GM12891 (cell line): ENCODE data around the gene RHBDD1.

Experiments
- DNase-seq: peaks from one replicate; pipeline ENCODE4 v3.0.0; 2011; ENCODE audit warnings: low spot score; ENCODE audit not compliant: insufficient read length
- FAIRE-seq: peaks from 2 replicates; lab custom pipeline; 2011; peaks lifted over from hg19 to GRCh38; lab: Jason Lieb, UNC
- PAX5 ChIP-seq: IDR thresholded peaks from 2 replicates; pipeline ENCODE4 v1.6.1; 2011; ENCODE audit warnings: low read length, moderate library complexity, mild to moderate bottlenecking; ENCODE audit not compliant: insufficient read depth, severe bottlenecking
- POLR2A ChIP-seq: IDR thresholded peaks from 2 replicates; pipeline ENCODE4 v1.6.1; 2011; ENCODE audit warnings: low read depth, low read length, control low read depth
- POLR2AphosphoS5 ChIP-seq: IDR thresholded peaks from 2 replicates; pipeline ENCODE4 v1.6.1; 2011; ENCODE audit warnings: low read depth, low read length, control low read depth
- POU2F2 ChIP-seq: IDR thresholded peaks from 2 replicates; pipeline ENCODE4 v1.6.1; 2011; ENCODE audit warnings: low read depth, mild to moderate bottlenecking, control low read depth, low read length, moderate library complexity
- SPI1 ChIP-seq: IDR thresholded peaks from 2 replicates; pipeline ENCODE4 v1.6.1; 2011; ENCODE audit warnings: low read depth, low read length, control low read depth
- TAF1 ChIP-seq: IDR thresholded peaks from 2 replicates; pipeline ENCODE4 v1.6.1; 2011; ENCODE audit warnings: low read depth, low read length, control low read depth

RHBDD1 gene

DNA sequence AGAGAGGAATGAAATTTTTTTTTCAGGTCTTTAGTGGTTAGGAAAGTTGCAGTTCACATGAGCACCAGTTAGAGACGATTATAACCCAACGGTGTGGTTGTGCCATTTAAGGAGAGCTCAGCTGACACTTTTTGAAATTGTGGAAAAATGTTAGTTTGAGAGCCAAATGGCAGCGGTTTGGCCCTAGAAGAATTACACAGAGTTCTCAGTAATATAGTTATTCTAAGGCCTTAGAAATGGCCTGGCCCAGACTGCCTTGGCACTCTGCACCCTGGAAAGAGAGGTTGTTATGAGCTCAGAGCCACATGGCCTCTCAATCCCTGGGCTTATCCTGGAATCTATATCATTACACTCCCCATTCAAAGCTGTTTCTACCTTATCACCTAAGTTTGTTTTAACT is 117.4 kb downstream of the RHBDD1 start:
- no peak for DNase-seq
- TF ChIP-seq PAX5, result no peak
- no peak for TF ChIP-seq POU2F2
- TF ChIP-seq POLR2AphosphoS5, result no peak
- no peak for TF ChIP-seq SPI1
- TF ChIP-seq POLR2A, result no peak
- no peak for TF ChIP-seq TAF1
- FAIRE-seq, result no peak

DNA sequence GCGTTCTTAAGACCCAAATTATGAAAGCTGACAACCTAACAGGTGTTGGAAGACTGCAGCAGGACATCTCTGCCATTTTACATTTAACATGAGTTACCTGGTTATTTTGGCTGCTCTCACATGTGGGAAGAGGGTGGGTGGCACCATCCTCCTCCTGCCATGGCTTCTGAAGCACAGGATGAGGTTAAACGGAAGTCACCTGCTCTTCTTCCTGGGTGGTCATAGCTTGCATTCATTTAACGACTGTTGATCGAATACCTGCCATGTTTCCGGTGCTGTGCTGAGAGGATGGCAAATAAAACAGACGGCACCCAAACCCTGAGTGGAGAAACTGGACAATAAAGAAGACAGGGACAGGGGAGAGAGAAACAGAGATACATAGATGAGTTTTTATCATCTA is 118.0 kb downstream of the RHBDD1 start:
- TF ChIP-seq POLR2A (no peak), POU2F2 (no peak), SPI1 (no peak), PAX5 (no peak), POLR2AphosphoS5 (no peak), TAF1 (no peak)
- FAIRE-seq (no peak), DNase-seq (no peak)

DNA sequence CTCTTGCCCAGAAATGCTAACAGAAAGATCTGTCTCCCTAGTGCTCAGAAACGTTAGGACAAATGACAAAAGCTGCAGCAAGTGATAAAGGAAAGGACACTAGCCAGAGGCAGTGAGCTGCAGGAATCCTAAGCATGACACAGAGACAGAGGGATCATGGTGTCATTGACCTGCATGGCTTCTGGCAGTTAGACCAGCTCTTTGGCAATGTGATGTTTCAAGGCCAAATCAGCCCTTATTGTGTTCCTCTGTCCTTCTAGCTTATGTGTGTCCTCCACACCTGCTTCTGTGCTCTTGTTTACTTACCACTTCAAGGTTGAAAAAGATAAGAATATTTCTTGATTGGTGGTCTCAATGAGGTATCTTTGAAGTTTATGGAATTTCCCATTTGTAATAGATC is 120.8 kb downstream of the RHBDD1 start:
- TF ChIP-seq POU2F2, result no peak
- no peak for TF ChIP-seq TAF1
- no peak for TF ChIP-seq PAX5
- TF ChIP-seq POLR2A, result no peak
- TF ChIP-seq POLR2AphosphoS5, result no peak
- FAIRE-seq (no peak), DNase-seq (no peak)

DNA sequence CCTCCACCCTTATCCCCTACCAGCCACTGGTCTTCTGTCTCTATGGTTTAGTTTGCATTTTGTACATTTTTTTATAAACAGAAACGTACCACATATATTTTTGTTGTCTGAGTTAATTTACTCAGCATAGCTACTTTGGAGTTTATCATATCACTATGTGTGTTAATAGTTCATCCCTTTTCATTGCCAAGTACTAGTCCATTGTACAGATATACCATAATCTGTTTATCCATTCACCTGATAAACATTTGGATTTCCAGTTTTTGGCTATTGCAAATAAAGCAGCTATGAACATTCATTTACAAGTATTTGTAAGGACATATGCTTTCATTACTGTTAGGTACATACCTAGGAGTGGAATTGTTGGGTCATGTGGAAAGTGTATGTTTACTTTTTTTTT is 123.6 kb downstream of the RHBDD1 start:
- FAIRE-seq (peak; percentile 9), DNase-seq (no peak)
- TF ChIP-seq POU2F2, result no peak
- no peak for TF ChIP-seq SPI1
- TF ChIP-seq POLR2AphosphoS5, result no peak
- no peak for TF ChIP-seq PAX5
- no peak for TF ChIP-seq TAF1
- no peak for TF ChIP-seq POLR2A

DNA sequence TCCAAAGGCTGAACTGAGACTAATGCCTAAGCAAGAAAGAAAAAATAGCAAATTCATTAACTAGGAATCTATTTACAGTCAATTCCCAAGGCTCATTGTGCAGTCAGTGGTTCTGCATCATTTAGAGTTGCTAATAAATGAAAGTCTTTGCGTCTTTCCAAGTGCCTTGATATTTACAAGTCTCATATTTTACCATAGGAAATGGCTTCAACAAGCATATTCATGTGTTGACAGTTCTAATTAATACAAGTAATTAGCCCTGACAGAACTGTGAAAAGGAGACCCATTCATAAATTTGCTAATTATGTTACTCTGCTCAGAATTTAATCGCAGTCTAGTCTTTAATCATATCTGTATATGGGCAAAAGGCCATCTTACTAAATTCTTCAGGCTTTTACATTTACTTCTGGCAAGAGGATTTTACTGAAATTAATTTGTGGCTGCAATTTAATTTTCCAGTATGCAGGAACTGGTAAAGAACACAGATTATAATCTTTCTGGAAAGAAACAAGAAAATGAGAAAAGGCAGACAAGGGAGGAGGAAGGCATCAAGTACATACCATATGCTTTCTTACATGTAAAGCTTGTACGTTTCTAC is 126.4 kb downstream of the RHBDD1 start:
- TF ChIP-seq POLR2AphosphoS5 (no peak), TAF1 (no peak), SPI1 (no peak), POLR2A (no peak), POU2F2 (no peak), PAX5 (no peak)
- DNase-seq (no peak), FAIRE-seq (no peak)

DNA sequence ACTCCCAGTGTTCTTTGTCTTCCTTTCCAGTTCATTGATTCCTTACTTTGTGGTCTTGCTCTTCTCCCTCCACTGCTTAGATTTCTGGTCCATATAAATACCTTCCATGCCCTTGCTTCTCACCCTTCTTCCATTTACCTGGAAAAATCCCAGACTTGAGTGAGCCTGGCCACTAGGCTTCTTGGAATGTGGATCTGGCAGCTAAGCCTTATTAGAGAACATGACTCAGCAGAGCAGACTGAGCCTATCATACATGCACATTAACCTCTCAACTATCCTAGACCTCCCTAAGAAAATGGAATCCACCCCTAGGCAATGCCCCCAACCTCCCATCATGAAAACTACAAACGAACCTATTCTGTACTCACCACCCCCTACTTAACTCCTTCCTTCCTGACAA is 127.7 kb downstream of the RHBDD1 start:
- DNase-seq, result no peak
- no peak for FAIRE-seq
- no peak for TF ChIP-seq POLR2AphosphoS5
- TF ChIP-seq POLR2A, result no peak
- TF ChIP-seq POU2F2, result no peak
- no peak for TF ChIP-seq PAX5
- TF ChIP-seq SPI1, result no peak
- TF ChIP-seq TAF1, result no peak

DNA sequence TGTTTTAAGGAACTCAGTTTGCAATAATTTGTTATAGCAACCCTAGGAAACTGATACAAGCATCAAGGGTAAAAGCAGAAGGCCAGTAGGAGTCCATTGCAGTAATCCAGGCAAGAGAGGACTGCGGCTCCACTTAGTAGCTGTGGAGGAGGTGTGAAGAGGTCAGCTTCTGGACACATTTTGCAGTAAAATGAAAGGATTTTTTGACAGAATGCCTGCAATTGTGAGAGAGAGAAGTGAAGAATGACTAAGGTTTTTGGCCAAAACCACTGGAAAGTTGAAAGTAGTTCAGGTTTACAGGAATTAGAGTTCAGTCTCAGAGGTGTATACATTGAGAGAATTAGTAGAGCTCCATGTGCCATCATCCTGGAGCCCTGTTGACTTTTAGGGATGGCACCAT is 129.5 kb downstream of the RHBDD1 start:
- no peak for FAIRE-seq
- DNase-seq, result no peak
- no peak for TF ChIP-seq TAF1
- TF ChIP-seq SPI1, result no peak
- no peak for TF ChIP-seq PAX5
- TF ChIP-seq POU2F2, result no peak
- no peak for TF ChIP-seq POLR2AphosphoS5
- TF ChIP-seq POLR2A, result no peak

DNA sequence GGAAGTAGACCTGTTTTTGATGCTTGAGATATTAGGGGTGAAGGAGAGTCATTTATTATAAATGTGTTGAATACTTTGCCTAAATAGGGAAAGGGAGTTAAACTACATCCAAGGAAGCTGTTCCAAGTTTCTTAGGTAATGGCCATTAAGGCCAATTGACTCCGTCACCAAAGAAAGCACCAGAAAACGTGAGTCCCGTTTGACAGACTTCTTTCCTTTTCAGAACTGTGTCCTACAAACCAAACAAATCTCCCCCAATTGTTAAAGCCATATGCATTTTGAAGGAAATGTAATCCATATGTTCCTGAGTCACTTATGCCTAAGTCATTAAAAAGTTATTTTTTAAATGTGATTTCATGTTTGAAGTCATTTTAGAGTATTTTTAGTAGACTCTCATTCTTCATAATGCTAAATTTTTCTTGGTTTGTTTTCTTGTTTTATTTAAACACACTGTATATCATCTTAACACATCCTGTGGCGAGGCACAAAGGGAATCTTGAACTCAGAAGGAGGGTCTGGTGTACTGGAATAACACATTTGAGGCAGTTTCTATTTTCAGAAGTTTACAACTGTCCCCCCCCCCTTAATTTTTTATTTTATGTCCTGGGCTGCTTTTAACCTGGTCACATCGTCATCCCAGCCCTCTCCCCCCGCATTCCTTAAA is 133.7 kb downstream of the RHBDD1 start:
- DNase-seq, result no peak
- TF ChIP-seq TAF1 (no peak), POLR2A (no peak), POLR2AphosphoS5 (no peak), SPI1 (no peak), POU2F2 (no peak), PAX5 (no peak)

DNA sequence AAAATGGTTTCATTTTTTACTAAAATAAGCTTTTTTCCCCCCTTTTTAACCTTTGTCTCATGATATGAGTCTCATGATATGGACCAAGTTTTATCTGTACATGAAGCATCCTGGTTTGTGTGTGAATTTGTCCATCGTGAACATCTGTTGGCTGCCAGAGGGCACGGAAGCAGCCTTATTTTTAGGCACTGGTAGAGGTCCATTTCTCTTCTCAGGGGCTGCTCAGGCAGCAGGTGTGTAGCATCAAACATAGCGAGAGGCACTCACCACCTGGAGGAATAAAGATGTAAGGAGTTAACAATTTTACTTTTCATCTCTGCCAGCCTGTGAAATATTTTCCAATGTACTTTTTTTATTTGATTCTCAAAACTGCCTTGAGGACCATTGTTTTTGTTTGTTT is 134.5 kb downstream of the RHBDD1 start:
- TF ChIP-seq SPI1 (no peak), POU2F2 (no peak), POLR2AphosphoS5 (no peak), TAF1 (no peak), PAX5 (no peak), POLR2A (no peak)
- FAIRE-seq, result peak; percentile 87
- DNase-seq, result no peak

More for the DNA sequence above, 133.7 kb downstream of the RHBDD1 start:
- no peak for FAIRE-seq
